ENCODE results near the gene CSGALNACT2.
"Not testable (repeated sequence)": the region's sequence is repeated elsewhere in the genome, so short reads cannot be mapped to it uniquely, and the experiment has no call there.

The CSGALNACT2 gene, protein sequence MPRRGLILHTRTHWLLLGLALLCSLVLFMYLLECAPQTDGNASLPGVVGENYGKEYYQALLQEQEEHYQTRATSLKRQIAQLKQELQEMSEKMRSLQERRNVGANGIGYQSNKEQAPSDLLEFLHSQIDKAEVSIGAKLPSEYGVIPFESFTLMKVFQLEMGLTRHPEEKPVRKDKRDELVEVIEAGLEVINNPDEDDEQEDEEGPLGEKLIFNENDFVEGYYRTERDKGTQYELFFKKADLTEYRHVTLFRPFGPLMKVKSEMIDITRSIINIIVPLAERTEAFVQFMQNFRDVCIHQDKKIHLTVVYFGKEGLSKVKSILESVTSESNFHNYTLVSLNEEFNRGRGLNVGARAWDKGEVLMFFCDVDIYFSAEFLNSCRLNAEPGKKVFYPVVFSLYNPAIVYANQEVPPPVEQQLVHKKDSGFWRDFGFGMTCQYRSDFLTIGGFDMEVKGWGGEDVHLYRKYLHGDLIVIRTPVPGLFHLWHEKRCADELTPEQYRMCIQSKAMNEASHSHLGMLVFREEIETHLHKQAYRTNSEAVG

DNA sequence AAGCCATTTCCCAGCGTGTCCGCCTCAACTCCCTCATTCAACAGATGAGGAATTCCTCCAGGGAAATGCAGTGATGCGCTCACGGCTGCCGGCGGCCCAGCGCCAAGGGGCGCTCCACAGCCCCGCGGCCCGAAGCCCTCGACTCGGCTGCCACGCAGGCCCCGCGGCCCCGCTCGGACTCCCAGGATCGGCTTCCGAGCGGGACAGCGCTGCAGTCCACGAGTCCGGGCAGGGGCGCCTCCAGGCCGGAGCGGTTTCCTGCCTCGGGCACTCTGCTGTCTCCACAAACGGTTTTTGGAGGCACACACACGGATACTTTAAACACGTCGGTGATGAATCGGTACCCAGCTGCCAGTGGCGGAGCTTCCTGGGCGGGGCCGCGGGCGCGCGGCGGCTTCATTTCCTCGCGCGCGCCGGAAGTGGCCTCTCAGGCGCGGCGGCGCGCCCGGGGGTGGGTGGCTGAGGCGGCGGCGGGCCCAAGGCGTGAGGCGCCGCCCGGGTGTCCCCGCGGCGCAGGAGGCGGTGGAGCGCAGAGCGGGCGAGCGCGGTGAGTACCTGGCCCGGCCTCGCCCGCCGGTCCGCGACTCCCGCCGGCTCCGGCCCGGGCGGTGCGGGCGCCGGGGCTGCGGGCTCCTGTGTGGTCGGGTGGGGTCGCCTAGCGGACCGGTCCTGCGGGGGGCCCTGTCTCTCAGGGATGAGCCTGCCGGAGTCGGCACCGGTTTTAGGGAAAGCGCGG, at the start of gene CSGALNACT2:
Gene CSGALNACT2 (plus strand): TSS at position 425 of the 736 bp plus-strand sequence. CDS start 16,705 bp downstream, outside the sequence.
- Histone ChIP-seq H3K4me1 (ENCODE audit: control insufficient read depth, insufficient read depth, low read length) (no peaks in the 10 kb centered on the region), H3K4me3 (ENCODE audit: low read length) (peak within 1 kb of the TSS; percentile 96), H3K27me3 (ENCODE audit: control insufficient read depth, insufficient read depth, low read length) (no peaks in the 10 kb centered on the region), H3K36me3 (ENCODE audit: control insufficient read depth, insufficient read depth, low read length) (no peaks in the 10 kb centered on the region), H3K9ac (ENCODE audit: low read length) (peak within 1 kb of the TSS; percentile 96), H3K27ac (ENCODE audit: low read depth, low read length) (peak within 1 kb of the TSS; percentile 97)

DNA sequence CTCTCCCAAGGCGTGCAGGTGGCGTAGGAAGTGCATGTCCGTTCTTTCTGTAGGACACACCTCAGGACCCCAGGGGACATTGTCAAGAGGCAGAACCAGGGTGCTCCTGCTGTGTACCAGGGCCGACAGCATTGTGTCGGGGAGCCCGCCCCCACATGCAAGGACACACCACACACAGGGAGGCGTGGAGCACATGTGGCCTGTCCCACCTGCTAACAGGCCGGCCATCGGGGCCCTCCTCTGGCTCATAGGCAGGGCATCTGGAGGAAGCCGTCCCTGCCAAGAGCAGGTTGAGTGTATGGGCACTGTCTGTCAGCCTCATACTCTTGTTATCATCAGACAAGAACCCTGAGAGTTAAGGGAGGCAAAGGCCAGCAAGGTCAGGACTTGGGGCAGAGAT, 48.7 kb upstream of the CSGALNACT2 start:
- Histone ChIP-seq H3K4me3 (ENCODE audit: low read length) (no peak overlapping the region), H3K27ac (ENCODE audit: low read depth, low read length) (no peak overlapping the region), H3K4me1 (ENCODE audit: control insufficient read depth, insufficient read depth, low read length) (no peaks in the 10 kb centered on the region), H3K27me3 (ENCODE audit: control insufficient read depth, insufficient read depth, low read length) (no peaks in the 10 kb centered on the region), H3K36me3 (ENCODE audit: control insufficient read depth, insufficient read depth, low read length) (no peaks in the 10 kb centered on the region), H3K9ac (ENCODE audit: low read length) (no peak overlapping the region)

DNA sequence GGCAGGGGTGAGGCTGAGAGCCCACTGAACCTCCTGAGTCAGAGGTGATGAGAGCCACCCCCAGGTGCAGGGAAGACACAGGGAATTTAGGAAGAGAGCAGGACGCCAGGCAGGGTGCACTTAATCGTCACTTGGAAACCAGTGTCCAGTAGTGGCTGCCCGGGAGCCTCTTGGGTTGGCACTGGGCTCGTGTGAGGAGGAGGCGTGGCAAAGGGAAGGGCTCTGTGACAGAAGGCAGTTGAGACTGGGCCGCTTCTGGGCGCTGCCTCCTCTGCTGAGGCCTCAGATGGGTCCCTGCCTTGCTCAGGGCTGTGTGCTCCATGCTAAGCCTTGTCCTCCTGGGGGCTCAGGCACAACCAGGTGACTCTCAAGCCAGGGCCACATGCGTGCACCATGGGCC, 48.1 kb upstream of the CSGALNACT2 start:
- no peak overlapping the region for H3K27ac ChIP-seq (ENCODE audit: low read depth, low read length)

DNA sequence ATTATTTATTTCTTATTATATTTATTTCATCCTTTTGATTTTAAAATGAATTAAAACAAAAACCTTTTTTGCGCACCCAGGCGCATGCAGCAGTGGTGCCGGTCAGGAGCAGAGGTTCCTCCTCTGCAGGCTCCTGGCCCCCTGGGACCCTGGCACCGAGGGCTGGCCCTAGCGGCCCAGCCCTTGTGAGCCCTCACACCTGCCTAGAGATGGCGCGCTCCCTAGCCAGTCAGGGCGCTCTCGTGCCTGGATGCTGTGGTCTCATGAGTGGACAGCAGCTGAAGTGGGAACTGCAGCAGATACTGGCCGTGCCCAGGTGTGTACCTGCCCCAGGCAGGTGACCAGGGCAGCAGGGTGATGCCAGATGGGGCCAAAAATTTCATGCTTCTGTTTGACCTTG, 47.6 kb upstream of the CSGALNACT2 start:
- H3K36me3 ChIP-seq (ENCODE audit: control insufficient read depth, insufficient read depth, low read length): no peaks in the 10 kb centered on the region
- no peaks in the 10 kb centered on the region for H3K4me1 ChIP-seq (ENCODE audit: control insufficient read depth, insufficient read depth, low read length)
- H3K9ac ChIP-seq (ENCODE audit: low read length): no peak overlapping the region
- no peak overlapping the region for H3K4me3 ChIP-seq (ENCODE audit: low read length)
- H3K27me3 ChIP-seq (ENCODE audit: control insufficient read depth, insufficient read depth, low read length): no peaks in the 10 kb centered on the region
- no peak overlapping the region for H3K27ac ChIP-seq (ENCODE audit: low read depth, low read length)

More for the DNA sequence above, 48.1 kb upstream of the CSGALNACT2 start:
- Histone ChIP-seq H3K36me3 (ENCODE audit: control insufficient read depth, insufficient read depth, low read length) (no peaks in the 10 kb centered on the region), H3K4me3 (ENCODE audit: low read length) (no peak overlapping the region), H3K9ac (ENCODE audit: low read length) (no peak overlapping the region), H3K27me3 (ENCODE audit: control insufficient read depth, insufficient read depth, low read length) (no peaks in the 10 kb centered on the region), H3K4me1 (ENCODE audit: control insufficient read depth, insufficient read depth, low read length) (no peaks in the 10 kb centered on the region)

DNA sequence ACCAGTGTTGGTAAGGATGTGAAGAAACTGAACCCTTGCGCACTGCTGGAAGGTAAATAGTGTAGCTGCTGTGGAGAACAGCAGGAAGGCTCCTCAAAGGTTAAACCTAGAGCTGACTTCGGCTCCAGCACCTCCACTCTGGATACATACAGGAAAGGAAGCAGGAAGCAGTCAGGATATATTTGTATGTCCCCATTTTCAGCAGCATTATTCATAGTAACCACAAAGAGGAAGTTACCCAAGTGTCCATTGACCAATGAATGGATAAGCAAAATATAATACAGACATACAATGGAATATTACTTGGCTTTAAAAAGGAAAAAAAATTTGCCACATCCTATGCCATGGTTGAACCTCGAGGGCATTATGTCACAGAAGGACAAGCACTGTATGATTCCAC, 46.4 kb upstream of the CSGALNACT2 start:
- no peaks in the 10 kb centered on the region for H3K36me3 ChIP-seq (ENCODE audit: control insufficient read depth, insufficient read depth, low read length)
- no peak overlapping the region for H3K4me3 ChIP-seq (ENCODE audit: low read length)
- no peak overlapping the region for H3K9ac ChIP-seq (ENCODE audit: low read length)
- H3K4me1 ChIP-seq (ENCODE audit: control insufficient read depth, insufficient read depth, low read length): no peaks in the 10 kb centered on the region
- H3K27me3 ChIP-seq (ENCODE audit: control insufficient read depth, insufficient read depth, low read length): no peaks in the 10 kb centered on the region
- no peak overlapping the region for H3K27ac ChIP-seq (ENCODE audit: low read depth, low read length)

DNA sequence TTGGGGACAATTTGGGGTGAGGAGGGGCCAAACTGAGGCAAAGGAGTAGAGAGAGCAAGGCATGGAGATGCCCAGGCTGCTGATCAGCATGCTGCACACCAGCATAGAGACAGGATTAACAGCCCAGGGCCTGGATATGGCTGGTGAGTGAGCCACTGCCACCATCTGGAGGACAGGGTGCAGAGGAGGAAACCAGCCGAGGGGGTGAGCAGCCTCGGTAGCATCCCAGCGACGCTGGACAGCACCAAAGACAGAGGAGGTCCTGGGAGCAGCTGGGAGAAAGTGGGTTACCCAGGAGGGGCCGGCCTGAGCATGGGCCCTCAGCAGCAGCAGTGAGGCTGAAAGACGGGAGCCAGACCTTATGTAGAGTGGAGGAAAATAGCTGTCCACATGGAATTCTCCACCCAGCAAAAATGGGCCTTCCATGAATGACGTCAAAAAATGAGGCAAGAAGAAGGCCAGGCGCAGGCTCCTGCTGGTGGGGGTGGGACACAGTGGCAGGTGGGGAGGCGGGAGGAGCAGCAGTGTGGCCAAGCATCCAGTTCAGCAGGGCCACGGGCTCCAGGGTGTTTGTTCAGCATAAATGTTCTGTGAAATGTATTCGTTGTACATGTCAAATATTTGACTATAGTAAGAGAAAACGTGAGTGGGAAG, 44.7 kb upstream of the CSGALNACT2 start:
- H3K9ac ChIP-seq (ENCODE audit: low read length): no peak overlapping the region
- no peaks in the 10 kb centered on the region for H3K36me3 ChIP-seq (ENCODE audit: control insufficient read depth, insufficient read depth, low read length)
- no peak overlapping the region for H3K27ac ChIP-seq (ENCODE audit: low read depth, low read length)
- no peaks in the 10 kb centered on the region for H3K27me3 ChIP-seq (ENCODE audit: control insufficient read depth, insufficient read depth, low read length)
- no peak overlapping the region for H3K4me3 ChIP-seq (ENCODE audit: low read length)
- H3K4me1 ChIP-seq (ENCODE audit: control insufficient read depth, insufficient read depth, low read length): no peaks in the 10 kb centered on the region

DNA sequence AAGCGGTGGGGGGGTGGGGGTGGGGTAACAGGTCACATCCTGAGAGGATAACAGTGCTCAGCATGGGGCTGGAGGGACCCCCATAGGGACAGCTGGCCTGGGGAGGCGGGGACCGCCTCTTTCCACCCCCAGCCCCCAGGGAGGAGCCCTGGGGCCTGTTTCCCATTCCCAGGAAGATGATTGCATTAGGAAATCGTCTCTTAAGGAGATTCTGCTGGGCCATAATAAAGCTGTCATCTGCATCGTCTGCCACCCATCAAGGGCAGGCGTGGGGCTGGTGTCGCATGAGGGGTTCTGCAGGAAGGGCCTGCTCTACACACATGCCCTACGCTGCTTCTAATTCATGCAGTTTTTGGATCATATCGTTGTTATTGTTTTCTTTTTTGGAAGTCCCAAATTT, 44.2 kb upstream of the CSGALNACT2 start:
- Histone ChIP-seq H3K9ac (ENCODE audit: low read length) (no peak overlapping the region), H3K27ac (ENCODE audit: low read depth, low read length) (no peak overlapping the region), H3K36me3 (ENCODE audit: control insufficient read depth, insufficient read depth, low read length) (no peaks in the 10 kb centered on the region), H3K4me3 (ENCODE audit: low read length) (no peak overlapping the region), H3K27me3 (ENCODE audit: control insufficient read depth, insufficient read depth, low read length) (no peaks in the 10 kb centered on the region), H3K4me1 (ENCODE audit: control insufficient read depth, insufficient read depth, low read length) (no peaks in the 10 kb centered on the region)

DNA sequence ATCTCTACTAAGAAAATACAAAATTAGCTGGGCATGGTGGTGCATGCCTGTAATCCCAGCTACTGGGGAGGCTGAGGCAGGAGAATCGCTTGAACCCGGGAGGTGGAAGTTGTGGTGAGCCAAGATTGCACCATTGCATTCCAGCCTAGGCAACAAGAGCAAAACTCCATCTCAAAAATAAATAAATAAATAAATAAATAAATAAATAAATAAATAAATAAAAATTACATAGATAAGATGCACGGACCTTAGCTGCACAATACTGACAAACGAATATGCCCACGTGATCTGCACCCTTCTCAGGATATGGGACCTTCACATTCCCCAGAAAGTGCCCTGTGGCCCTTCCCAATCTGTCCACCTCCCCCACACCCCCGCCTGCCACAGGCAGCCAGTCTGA, 38.9 kb upstream of the CSGALNACT2 start:
- not testable (repeated sequence) for H3K27ac ChIP-seq (ENCODE audit: low read depth, low read length); H3K4me1 ChIP-seq (ENCODE audit: control insufficient read depth, insufficient read depth, low read length); H3K9ac ChIP-seq (ENCODE audit: low read length); H3K27me3 ChIP-seq (ENCODE audit: control insufficient read depth, insufficient read depth, low read length); H3K36me3 ChIP-seq (ENCODE audit: control insufficient read depth, insufficient read depth, low read length); H3K4me3 ChIP-seq (ENCODE audit: low read length)

DNA sequence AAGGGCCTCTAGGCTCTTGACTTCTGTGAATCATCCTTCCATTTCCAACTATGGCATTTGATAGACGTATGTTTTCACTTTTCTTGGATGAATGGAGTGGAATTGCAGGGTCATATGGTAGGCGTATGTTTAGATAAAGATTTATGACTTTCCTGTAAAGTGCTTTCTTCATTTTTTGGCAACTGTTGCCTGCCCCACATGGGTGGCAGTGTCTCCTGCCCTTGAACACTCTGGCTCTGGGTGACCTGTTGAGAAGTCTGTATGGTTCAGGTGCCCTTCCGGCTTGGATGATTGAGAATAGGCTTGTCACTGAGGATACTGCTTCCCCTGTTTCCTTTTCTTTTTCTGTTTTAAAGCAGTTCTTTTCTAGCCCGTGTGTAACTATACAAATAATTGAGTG, 38.3 kb upstream of the CSGALNACT2 start:
- Histone ChIP-seq H3K36me3 (ENCODE audit: control insufficient read depth, insufficient read depth, low read length) (no peaks in the 10 kb centered on the region), H3K9ac (ENCODE audit: low read length) (no peak overlapping the region), H3K27ac (ENCODE audit: low read depth, low read length) (no peak overlapping the region), H3K4me1 (ENCODE audit: control insufficient read depth, insufficient read depth, low read length) (no peaks in the 10 kb centered on the region), H3K4me3 (ENCODE audit: low read length) (no peak overlapping the region), H3K27me3 (ENCODE audit: control insufficient read depth, insufficient read depth, low read length) (no peaks in the 10 kb centered on the region)

DNA sequence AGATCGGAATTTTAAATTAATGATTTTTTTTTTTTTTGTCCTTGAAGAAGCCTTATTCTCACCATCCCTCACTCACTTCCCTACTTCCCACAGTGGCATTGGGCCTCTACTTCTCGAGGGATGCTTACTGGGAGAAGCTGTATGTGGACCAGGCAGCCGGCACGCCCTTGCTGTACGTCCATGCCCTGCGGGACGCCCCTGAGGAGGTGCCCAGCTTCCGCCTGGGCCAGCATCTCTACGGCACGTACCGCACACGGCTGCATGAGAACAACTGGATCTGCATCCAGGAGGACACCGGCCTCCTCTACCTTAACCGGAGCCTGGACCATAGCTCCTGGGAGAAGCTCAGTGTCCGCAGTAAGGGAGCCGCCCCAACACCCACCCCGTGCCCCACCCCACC, 37.9 kb upstream of the CSGALNACT2 start:
- H3K4me1 ChIP-seq (ENCODE audit: control insufficient read depth, insufficient read depth, low read length): no peaks in the 10 kb centered on the region
- H3K4me3 ChIP-seq (ENCODE audit: low read length): no peak overlapping the region
- H3K9ac ChIP-seq (ENCODE audit: low read length): no peak overlapping the region
- H3K27ac ChIP-seq (ENCODE audit: low read depth, low read length): no peak overlapping the region
- H3K36me3 ChIP-seq (ENCODE audit: control insufficient read depth, insufficient read depth, low read length): no peaks in the 10 kb centered on the region
- H3K27me3 ChIP-seq (ENCODE audit: control insufficient read depth, insufficient read depth, low read length): no peaks in the 10 kb centered on the region

DNA sequence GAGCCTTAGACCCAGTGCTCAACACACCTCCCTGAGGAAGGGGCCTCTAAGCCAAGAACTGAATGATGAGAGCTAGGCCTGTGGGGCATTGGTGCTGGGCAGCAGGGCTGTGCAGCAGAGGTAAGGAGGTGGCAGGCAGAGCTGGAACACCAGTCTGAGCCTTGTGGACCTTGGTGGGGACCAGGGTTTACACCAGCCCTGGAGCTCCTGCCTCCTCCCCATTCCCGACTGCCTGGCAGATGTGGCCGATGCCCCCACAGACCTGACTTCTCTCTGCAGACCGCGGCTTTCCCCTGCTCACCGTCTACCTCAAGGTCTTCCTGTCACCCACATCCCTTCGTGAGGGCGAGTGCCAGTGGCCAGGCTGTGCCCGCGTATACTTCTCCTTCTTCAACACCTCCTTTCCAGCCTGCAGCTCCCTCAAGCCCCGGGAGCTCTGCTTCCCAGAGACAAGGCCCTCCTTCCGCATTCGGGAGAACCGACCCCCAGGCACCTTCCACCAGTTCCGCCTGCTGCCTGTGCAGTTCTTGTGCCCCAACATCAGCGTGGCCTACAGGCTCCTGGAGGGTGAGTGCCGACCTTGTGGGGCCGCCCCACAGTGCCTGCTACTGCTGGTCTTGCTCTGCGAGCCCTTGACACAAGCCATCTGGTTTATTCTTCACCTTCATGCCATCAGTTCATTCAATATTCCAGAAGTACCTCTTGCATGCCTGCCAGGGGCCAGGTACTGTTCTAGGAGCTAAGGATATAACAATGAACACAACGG, 36.0 kb upstream of the CSGALNACT2 start:
- H3K36me3 ChIP-seq (ENCODE audit: control insufficient read depth, insufficient read depth, low read length): no peaks in the 10 kb centered on the region
- H3K4me3 ChIP-seq (ENCODE audit: low read length): no peak overlapping the region
- H3K4me1 ChIP-seq (ENCODE audit: control insufficient read depth, insufficient read depth, low read length): no peaks in the 10 kb centered on the region
- H3K27ac ChIP-seq (ENCODE audit: low read depth, low read length): no peak overlapping the region
- H3K27me3 ChIP-seq (ENCODE audit: control insufficient read depth, insufficient read depth, low read length): no peaks in the 10 kb centered on the region
- H3K9ac ChIP-seq (ENCODE audit: low read length): no peak overlapping the region
